ENCODE data around the gene DENND4B. TPM values are rescaled to one million over a fixed set of nuclear protein-coding genes. Genes with fewer than 3 reads are reported as not detected.

Gene DENND4B
- total and polyA plus RNA-seq, 9 of the 15 experiments (the other 6 are each of a cell fraction or from before 2014, with no cell fraction given) = 9.5 to 80.5 (median 23.1) TPM

DNA sequence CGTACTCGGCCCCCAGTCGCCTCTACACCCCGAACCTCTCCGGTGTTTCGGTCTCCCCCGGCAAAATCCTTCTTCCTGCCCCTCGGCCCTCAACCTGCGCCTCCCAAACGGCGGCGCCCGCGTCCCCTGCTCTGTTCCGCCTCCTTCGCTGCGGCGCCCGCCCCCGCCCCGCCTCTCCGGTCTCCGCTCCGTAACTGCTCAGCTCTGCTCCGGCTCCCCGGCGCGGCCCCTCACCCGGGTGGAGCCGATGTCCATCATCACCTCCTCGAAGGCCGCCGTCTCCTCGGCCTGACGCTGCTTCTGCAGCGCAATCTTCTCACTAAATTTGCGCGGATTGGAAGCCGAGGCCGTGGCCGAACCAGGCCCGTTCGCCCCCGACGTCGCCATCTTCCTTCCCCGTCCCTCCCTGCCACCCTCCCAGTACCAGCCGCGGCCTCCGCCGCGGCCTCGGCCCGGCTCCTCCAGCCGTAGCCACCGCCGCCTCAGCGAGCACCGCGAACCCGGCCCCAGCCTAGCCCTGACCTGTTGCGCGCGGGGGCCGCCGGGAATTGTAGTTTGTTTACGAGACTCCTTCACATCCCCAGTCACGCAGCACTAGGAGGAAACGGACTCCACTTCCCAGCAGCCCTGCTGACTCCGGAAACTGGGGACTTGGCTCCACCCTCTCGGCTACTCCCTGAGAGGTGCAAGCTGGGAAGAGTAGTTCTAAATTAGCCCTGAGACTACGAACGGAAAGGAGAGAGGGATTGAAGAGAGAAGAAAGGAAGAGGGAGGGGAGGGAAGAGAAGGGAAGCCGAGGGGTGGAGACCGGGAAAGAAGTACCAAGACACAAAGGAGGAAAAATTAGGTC is 11.8 kb upstream of the DENND4B start, which contains the start of gene CRTC2 (continued):
- no peak for TF ChIP-seq CBFA2T2 (conservative IDR thresholded peaks at IDR 0.05)
- TF ChIP-seq YY1 (IDR thresholded peaks at IDR 0.05; ENCODE audit: borderline replicate concordance in 1 of 3, control insufficient read depth in 1 of 3, extremely low read depth in 1 of 3, insufficient read depth in 3 of 3, insufficient read length in 1 of 3, insufficient replicate concordance in 2 of 3, low read depth in 1 of 3, low read length in 2 of 3) = peak in 1 of 3 experiments; percentile 32
- peak; percentile 93 for TF ChIP-seq ZNF592 (IDR thresholded peaks at IDR 0.05)
- peak; percentile 99 for TF ChIP-seq ELF1 (tag; IDR thresholded peaks at IDR 0.05)
- TF ChIP-seq, protein P1, sequence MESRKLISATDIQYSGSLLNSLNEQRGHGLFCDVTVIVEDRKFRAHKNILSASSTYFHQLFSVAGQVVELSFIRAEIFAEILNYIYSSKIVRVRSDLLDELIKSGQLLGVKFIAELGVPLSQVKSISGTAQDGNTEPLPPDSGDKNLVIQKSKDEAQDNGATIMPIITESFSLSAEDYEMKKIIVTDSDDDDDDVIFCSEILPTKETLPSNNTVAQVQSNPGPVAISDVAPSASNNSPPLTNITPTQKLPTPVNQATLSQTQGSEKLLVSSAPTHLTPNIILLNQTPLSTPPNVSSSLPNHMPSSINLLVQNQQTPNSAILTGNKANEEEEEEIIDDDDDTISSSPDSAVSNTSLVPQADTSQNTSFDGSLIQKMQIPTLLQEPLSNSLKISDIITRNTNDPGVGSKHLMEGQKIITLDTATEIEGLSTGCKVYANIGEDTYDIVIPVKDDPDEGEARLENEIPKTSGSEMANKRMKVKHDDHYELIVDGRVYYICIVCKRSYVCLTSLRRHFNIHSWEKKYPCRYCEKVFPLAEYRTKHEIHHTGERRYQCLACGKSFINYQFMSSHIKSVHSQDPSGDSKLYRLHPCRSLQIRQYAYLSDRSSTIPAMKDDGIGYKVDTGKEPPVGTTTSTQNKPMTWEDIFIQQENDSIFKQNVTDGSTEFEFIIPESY (CRISPR knock-in tag; IDR thresholded peaks at IDR 0.05) = no peak
- TF ChIP-seq MAFK (IDR thresholded peaks at IDR 0.05; ENCODE audit: low read length) = peak; percentile 37; the same call in 1 of the 2 replicates
- no peak for TF ChIP-seq XRCC3 (IDR thresholded peaks at IDR 0.05)
- peak; percentile 96 for TF ChIP-seq NR2C2 (CRISPR knock-in tag; IDR thresholded peaks at IDR 0.05)
- TF ChIP-seq NR2C2 (tag; IDR thresholded peaks at IDR 0.05) = peak; percentile 99
- peak; percentile 95 for TF ChIP-seq ETV5 (CRISPR knock-in tag; IDR thresholded peaks at IDR 0.05; ENCODE audit: low read depth)
- TF ChIP-seq SMARCB1 (IDR thresholded peaks at IDR 0.05; ENCODE audit: insufficient read length, low read depth) = no peak
- peak; percentile 49; the same call in 1 of the 2 replicates for TF ChIP-seq POLR2AphosphoS5 (IDR thresholded peaks at IDR 0.05; ENCODE audit: control insufficient read depth, insufficient read depth, low read depth, low read length)
- TF ChIP-seq POLR2AphosphoS2 (IDR thresholded peaks at IDR 0.05; ENCODE audit: low read length) = peak; percentile 92
- peak; percentile 61 for TF ChIP-seq POLR2B (IDR thresholded peaks at IDR 0.05; ENCODE audit: low read depth, partially characterized antibody)
- TF ChIP-seq ZNF707 (CRISPR knock-in tag; conservative IDR thresholded peaks at IDR 0.05) = no peak
- TF ChIP-seq, protein P2, sequence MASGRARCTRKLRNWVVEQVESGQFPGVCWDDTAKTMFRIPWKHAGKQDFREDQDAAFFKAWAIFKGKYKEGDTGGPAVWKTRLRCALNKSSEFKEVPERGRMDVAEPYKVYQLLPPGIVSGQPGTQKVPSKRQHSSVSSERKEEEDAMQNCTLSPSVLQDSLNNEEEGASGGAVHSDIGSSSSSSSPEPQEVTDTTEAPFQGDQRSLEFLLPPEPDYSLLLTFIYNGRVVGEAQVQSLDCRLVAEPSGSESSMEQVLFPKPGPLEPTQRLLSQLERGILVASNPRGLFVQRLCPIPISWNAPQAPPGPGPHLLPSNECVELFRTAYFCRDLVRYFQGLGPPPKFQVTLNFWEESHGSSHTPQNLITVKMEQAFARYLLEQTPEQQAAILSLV (tag; IDR thresholded peaks at IDR 0.05) = no peak
- no peak for TF ChIP-seq MYBL2 (IDR thresholded peaks at IDR 0.05; ENCODE audit: low read depth)
- no peak for TF ChIP-seq MYBL2 (CRISPR knock-in tag; IDR thresholded peaks at IDR 0.05; ENCODE audit: borderline replicate concordance)
- no peak for TF ChIP-seq CBX5 (IDR thresholded peaks at IDR 0.05; ENCODE audit: borderline replicate concordance, low read depth)
- no peak for TF ChIP-seq NR4A1 (CRISPR knock-in tag; IDR thresholded peaks at IDR 0.05)
- peak; percentile 89 for TF ChIP-seq NR4A1 (tag; IDR thresholded peaks at IDR 0.05)

Data from K562 (cell line).